GM19193 (cell line): ENCODE results near the gene SEC14L5.

ENCODE experiments used
- POLR2A ChIP-seq: IDR thresholded peaks from 4 replicates; pipeline ENCODE4 v1.6.1; 2011; ENCODE audit not compliant: insufficient read depth, insufficient read length; ENCODE audit errors: extremely low read depth

The SEC14L5 gene

GRCh38 chr16:4957720-4958509 is at the start of gene SEC14L5:
Gene SEC14L5, plus strand, starts transcription at chr16:4958330. Its CDS starts 994 bp downstream, at chr16:4959324.
- no peak for TF ChIP-seq POLR2A

GRCh38 chr16:4908854-4909401 is 49.2 kb upstream of the SEC14L5 start:
- TF ChIP-seq POLR2A, result no peak

DNA sequence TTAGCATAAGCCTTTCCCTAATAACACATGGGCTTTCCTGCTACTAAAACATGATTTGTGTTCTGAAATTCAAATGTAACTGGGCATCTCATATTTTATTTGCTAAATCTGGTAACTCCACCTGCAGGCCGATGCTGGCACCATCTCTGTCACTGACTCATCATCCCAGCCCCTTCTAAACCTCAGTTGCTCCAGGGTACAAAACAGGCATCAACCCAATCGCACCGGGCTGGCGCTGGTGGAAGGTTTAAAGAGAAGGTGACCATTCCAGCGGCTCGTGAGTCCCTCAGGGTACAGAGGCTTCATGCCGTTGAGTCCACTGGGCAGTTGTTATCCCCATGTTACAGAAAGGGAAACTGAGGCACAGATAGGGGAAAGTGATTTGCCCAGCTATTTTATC is 48.3 kb upstream of the SEC14L5 start:
- no peak for TF ChIP-seq POLR2A

DNA sequence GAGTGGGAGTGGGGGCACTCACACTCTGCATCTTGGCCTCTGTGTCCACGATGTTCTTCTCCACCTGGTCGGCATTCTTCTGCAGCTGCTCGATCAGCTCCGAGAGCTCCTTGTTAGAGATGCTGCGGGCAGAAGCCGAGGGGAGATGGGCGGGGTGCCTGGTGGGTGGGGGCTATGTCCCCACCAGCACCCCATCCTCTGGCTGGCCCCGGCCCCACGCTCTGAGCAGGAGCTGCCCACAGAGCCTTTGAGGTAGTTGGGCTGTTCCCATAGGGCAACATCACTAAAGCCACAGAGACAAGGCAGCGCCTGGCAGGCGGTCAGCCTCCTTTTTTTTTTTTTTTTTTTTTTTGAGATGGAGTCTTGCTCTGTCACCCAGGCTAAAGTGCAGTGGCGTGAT is 47.3 kb upstream of the SEC14L5 start:
- TF ChIP-seq POLR2A, result no peak

DNA sequence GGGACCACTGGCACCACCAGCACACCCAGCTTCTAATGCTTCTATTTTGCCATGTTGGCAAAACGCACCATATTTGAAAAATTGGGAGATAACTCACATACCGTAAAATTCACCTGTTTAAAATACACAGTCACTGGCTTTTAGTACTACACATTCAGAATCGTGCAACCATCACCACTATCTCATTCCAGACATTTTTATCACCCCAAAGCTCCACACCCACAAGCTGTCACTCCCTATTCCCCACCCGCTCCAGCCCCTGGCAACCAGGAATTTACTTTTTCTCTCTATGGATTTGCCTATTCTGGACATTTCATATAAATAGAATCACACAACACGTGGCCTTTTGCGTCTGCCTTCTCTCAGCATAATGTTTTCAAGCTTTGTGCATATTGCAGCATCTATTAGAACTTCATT is 46.2 kb upstream of the SEC14L5 start:
- TF ChIP-seq POLR2A, result no peak

GRCh38 chr16:4913130-4913773 is 44.9 kb upstream of the SEC14L5 start:
- TF ChIP-seq POLR2A, result no peak

- no peak for TF ChIP-seq POLR2A
These were observed 44.2 kb upstream of the SEC14L5 start for GRCh38 chr16:4913774-4914525.

GRCh38 chr16:4914528-4915225 is 43.5 kb upstream of the SEC14L5 start:
- no peak for TF ChIP-seq POLR2A

DNA sequence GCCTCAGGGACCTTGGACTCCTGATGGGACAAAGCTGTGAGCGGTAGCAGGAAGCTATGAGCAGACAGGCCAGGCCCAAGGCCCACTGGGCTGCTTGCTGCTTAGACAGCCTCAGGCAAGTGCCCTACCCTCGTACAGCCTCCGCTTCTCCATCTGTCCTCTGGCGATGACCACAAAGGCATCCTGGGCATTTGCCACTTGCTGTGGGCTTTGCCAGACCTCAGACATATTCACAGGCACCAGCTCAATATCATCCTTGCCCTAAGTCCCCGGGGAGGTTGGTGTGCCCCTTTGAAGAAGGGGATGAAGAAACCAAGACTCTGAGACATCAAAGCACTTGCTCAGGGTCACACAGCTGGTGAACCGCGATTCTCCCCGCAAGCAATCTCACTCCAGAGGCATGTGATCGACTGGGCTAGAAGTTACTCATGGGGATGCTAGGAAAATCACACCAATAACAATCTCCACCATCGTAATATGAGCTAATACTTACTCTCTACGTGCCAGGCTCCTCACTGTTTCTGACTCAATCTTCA is 42.8 kb upstream of the SEC14L5 start:
- TF ChIP-seq POLR2A, result no peak

DNA sequence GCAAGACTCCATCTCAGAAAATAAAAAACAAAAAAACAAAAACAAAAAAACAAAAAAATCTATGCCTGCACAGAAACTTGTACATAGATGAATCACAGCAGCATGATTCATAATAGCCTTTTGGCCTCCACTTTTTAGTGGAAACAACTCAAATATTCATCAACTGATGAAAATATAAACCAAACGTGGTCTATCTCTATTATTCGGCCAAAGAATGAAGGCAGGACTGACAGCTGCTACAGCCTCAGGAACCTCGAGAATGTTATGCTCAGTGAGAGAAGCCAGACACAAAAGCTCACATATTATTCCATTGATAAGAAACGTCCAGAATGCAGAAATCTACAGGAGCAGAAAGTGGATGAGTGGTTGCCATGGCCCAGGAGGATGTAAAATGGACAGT is 41.0 kb upstream of the SEC14L5 start:
- no peak for TF ChIP-seq POLR2A

DNA sequence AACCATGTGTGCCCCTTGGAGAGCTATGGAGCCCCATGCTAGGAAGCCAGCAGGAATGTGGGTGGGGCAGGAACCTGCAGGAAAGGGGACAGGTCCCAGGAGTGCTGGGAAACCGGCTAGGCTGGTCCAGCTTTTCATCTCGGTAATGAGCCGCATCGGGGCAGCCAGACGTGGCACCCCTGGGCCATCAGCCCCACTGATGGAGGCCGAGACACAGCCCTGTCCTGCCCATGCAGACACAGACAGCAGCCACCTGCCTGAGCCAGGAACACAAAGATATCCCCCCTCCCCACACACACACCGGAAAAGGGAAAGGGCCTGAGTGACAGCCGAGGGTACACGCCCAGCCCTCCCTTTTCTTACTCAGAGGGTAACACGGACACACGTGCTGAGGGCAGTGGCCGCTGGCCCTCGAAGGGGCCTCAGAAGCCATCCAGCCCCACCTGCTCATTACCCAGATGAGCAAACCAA is 39.3 kb upstream of the SEC14L5 start:
- no peak for TF ChIP-seq POLR2A

DNA sequence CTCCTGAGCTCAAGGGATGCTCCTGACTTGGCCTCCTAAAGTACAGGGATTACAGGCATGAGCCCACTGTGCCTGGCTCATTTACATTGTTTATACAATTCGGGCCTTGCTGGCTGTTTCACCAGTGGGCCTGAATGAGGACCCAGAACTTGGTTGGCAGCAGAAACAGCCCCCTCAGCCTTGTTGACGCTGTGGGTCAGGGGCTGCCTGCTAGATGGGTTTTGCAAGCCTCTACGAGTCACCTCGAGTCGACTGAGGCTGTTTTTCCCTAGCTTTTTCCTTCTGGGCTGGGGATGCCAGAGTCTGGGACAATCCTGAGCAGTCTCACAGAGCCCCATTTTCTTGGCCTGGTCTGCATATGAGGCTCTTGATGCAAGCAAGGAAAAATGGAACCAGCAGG is 37.3 kb upstream of the SEC14L5 start:
- TF ChIP-seq POLR2A, result no peak

- no peak for TF ChIP-seq POLR2A
These were observed 35.3 kb upstream of the SEC14L5 start for GRCh38 chr16:4922721-4923342.

DNA sequence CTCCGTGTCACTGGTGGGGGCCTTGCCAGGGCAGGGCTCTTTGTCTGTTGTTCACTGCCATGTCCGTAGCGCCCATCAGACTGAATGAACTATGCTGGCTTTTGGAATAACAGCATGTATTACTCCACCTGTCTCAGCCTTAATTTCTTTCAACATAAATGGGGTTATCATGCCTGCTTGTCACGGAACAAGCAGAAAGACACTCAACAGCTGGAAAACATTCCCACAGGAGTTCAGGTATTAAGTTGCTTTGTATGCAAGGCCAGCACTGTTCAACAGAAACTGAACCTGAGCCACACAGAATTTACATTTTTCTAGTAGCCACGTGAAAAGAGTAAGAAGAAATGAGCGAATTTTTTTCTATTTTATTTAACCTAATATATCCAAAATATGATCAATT is 34.3 kb upstream of the SEC14L5 start:
- TF ChIP-seq POLR2A, result no peak
